B cell (primary cell): ENCODE data around the gene BSDC1.

Source experiments
- CTCF ChIP-seq: fragments of 200-600 bp; IDR thresholded peaks from one replicate; pipeline ENCODE4 v1.8.0; 2022; ENCODE audit warnings: antibody characterized with exemption, mild to moderate bottlenecking
- EZH2 ChIP-seq: IDR thresholded peaks from 2 replicates; pipeline ENCODE4 v1.6.1; 2012; ENCODE audit warnings: borderline replicate concordance, low read depth, mild to moderate bottlenecking, moderate library complexity, low read length; ENCODE audit not compliant: insufficient read depth, poor library complexity, severe bottlenecking

- TF ChIP-seq CTCF (no peak), EZH2 (no peak)
Observed at GRCh38 chr1:32353886-32354570, 40.2 kb downstream of the BSDC1 start.
